GM21576 (cell line): Measurements from ENCODE around the gene AMY2B.
A peak's percentile ranks its signal among the peaks of the same experiment; 100 is the strongest.
"Not testable (repeated sequence)": the region's sequence is repeated elsewhere in the genome, so short reads cannot be mapped to it uniquely, and the experiment has no call there.

Experiments used
- ATAC-seq: cut with Tn5 transposase; IDR thresholded peaks from one replicate; pipeline ENCODE4 v1.9.1; 2021; ENCODE audit warnings: mild to moderate bottlenecking, moderate library complexity; ENCODE audit not compliant: unreplicated experiment

The AMY2B gene

GRCh38 chr1:103571289-103571688 lies at the start of gene AMY2B:
TSS of gene AMY2B (plus strand) at chr1:103571589. CDS start at chr1:103571603, 14 bp downstream.
- ATAC-seq: not testable (repeated sequence)

- no peak for ATAC-seq
These were observed 48.0 kb upstream of the AMY2B start for GRCh38 chr1:103523346-103523745.

- peak; percentile 49 for ATAC-seq
These were observed 46.2 kb upstream of the AMY2B start for GRCh38 chr1:103525114-103525606.

DNA sequence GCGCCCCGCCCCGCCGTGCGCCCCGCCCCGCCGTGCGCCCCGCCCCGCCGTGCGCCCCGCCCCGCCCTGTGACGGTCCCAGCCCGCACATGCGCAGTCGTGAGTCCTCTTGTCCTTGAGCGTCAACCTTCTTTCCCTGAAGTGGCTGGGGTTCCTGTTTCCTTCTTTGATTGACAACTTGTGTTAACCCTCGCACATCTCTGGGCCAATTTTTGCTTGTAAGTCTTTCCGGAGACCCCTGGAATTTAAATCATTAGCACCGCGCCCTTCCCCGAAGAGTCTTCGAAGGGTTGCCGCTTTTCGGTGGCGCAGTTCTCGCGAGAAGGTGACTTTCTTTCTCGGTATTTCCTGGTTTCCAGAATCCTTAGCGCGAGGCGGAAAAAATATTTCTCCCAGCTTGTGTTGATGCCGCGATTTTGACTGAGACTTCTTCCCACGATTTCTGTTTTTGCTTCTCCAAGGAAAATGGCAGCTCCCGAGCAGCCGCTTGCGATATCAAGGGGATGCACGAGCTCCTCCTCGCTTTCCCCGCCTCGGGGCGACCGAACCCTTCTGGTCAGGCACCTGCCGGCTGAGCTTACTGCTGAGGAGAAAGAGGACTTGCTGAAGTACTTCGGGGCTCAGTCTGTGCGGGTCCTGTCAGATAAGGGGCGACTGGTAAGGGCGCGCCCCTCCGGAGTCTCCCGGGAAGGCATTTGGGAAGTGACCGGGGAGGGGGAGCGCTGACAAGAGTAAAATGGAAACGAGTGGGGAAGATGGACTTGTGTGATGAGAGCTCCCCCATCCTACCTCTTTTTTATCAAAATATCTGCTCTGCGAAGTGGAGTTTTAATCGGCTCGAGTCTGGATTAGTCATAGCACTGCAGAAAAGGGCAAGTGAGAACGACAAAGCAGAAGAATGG lies 45.5 kb upstream of the AMY2B start, which contains the start of gene RNPC3:
Gene RNPC3 (plus strand): TSS at position 93 of the 901 bp plus-strand sequence. CDS start 372 bp downstream, at position 465.
- ATAC-seq: peak; percentile 80

DNA sequence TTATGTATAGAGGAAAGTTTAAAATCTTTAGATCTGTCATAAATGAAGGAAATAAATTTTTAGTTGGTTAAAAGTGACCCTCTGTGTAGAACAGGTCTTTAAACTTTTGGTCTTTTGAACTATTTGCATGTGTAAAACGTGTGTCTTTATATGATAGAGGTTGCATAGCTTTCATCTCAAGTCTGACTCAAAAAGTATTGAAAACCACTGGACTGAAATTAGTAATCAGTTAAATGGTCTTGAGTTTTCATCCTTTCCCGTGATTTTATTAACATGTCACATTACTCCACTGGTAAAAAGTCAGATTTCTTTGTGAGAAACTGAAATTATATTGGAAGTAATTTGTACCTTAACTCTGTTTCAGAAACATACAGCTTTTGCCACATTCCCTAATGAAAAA lies 44.1 kb upstream of the AMY2B start:
- ATAC-seq: no peak

- no peak for ATAC-seq
These were observed 41.6 kb upstream of the AMY2B start for GRCh38 chr1:103529746-103530145.

GRCh38 chr1:103538226-103538625 lies 33.2 kb upstream of the AMY2B start:
- ATAC-seq: no peak

GRCh38 chr1:103541431-103541830 lies 30.0 kb upstream of the AMY2B start:
- no peak for ATAC-seq

DNA sequence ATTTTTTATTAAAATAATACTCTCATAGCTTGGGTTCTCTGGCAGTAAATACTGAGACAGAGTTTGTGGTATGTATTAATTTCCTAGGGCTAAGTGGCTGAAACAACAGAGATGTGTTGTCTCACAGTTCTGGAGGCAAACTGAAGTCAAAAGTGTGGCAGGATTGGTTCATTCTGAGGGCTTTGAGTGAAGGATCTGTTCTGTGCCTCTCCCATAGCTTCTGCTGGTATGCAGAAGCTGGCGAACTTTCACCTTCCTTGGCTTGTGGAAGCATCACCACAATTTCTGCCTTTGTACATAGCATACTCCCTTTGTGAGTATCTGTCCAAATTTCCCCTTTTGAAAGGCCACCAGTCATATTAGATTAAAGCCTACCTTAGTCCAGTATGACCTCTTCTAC lies 24.9 kb upstream of the AMY2B start:
- ATAC-seq: no peak

DNA sequence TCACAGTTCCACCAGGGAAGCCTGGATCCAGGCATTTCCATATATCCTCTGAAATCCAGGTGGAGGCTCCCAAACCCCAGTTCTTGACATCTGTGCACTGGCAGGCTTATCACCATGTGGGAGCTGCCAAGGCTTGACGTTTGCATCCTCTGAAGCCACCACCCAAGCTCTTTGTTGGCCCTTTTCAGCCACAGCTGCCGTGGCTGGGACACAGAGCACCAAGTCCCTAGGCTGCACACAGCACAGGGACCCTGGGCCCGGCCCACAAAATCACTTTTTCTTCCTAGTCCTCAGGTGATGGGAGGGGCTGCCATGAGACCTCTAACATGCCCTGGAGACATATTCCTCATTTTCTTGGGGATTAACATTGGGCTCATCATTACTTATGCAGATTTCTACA lies 23.5 kb upstream of the AMY2B start:
- no peak for ATAC-seq

DNA sequence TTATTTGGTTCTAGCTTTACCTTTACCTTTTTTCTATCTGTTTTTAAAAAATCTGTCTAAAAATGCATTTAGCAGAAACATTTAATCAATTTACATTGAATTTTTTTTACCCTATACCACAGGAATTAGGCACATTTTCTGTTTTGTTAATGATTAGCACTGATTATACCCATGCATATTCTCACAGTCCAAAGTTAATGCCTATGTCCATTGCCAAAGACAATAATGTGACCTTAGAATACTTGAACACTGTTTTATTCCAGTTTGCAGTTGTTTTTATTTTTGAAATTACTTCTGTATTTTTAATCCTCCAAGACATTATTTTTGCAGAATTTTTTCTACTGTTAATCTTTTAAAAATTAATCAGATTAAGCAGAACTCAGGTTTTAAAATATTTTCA lies 11.0 kb upstream of the AMY2B start:
- no peak for ATAC-seq

- ATAC-seq: not testable (repeated sequence)
These were observed 10.3 kb upstream of the AMY2B start for GRCh38 chr1:103561124-103561523.

DNA sequence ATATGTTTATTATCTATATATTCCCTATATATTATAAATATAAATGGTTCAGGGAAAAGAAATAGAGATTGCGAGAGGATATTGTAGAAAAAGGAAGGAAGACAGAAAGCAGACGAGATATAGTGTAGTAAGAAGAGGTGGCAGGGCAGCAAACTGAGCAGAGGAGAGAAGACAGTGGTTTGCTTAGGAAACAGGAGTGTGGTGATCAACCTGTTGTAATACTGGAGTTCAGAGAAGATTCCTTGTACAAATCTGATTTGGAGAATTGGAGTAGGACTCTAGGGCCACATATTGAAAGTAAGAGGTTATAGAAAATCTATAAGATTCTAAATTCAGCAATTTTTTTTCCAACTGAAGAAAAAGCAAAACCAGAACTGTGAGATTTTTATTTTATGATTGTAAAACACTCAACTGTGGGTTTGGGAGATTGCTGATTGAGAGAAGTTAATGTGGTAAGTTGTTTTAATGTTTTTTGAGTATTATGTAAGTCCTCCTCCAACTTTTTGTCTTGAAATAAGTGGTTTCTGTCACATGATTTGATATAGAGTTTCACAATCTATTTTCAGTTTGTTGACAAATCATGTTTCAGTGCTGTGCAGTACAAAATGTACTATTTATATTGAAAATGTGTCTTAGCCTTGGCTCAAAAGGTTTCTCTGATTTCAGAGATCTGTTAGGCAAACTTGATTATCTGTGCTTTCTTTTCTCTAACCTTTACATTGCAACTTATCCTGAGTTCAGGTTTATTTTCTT lies 9.6 kb upstream of the AMY2B start:
- peak; percentile 96 for ATAC-seq

DNA sequence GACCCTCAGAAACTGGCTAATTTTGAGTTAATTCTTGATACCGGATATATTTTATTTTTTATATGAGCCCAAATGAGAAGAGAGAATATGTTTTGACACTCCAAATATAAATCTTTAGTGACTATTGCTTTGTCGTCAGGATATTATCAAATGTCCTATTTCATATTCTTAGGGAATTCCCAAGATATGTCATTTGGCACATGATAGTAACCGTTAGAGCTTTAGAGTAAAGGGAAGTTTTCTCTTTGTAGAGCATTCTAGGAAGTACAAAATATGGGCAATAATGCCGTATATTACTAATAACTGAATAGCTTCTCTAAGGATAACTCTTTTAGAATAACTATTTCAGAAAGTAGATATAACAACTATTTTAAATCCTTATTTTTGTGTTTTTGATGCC lies 8.3 kb upstream of the AMY2B start:
- no peak for ATAC-seq

GRCh38 chr1:103569493-103569892 lies 1.9 kb upstream of the AMY2B start:
- ATAC-seq: no peak

- no peak for ATAC-seq
These were observed 4.7 kb downstream of the AMY2B start for GRCh38 chr1:103576065-103576464.

DNA sequence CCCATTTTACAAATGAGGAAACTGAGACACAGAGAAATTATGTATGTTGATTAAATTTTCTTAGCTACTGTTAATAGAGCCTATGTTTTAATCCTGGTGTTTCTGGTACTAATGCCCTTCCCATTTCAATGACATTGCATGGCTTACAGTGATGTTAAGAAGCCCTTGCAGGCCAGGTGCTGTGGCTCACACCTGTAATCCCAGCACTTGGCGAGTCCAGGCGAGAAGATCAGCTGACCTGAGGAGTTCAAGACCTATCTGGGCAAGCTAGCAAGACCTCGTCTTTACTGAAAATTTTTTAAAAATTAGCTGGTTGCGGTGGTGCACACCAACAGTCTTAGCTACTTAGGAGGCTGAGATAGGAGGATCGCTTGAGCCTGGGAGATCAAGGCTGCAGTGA lies 5.4 kb downstream of the AMY2B start:
- not testable (repeated sequence) for ATAC-seq

DNA sequence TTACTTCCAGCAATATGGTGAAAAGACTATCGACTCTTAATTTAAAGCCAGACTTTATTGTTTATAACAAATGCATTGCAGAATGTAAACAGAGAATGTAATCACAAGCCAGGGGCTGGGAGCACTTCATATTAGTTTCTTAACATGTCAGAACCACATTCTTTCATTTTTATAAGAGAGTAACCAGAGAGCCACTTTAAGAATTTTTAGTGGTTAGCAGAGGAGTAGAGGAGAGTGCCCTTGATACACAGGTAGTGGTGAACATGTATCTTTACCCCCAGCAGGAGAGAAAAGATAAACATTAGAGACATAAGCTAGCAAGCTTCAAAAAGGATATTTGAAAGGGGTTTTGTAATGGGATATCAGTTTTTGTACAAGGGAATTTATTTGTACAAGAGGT lies 11.1 kb downstream of the AMY2B start:
- ATAC-seq: no peak

DNA sequence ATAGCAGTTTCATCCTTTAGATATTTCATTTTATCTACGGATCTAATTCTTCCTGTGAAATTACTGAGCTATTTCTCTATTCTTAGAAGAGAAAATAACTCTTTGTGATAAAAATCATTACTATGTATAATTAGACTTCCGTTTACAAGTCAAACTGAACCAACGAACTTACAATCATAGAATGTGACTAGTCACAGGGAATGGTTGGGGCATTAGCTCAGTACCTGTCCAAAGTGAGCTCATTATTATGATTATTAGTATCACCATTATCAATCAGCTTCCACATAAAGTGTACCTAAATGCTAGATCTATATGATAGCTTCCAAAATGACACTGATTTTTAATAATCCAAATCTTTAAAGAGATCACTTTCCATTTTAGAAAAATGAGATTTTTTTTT lies 12.5 kb downstream of the AMY2B start:
- ATAC-seq: no peak

DNA sequence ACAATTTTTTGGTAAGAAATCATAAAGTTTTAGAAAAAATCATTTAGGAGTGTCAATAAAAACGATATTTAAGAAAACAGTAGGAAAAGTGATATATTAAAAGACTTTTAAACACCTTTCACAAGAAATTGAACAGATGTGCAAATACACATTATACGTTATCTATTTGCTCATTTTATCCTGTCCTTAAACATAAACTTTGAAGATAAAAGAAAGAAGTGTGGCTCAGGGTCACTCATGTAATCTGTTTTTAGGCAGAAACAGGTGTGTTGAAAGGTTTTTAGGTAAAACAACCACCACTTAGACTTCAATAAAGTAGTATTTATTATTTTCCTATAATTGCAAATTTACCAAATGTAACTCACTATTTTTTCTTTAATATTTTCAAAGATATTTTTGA lies 13.1 kb downstream of the AMY2B start:
- no peak for ATAC-seq

- not testable (repeated sequence) for ATAC-seq
These were observed 31.4 kb downstream of the AMY2B start for GRCh38 chr1:103602740-103603139.

DNA sequence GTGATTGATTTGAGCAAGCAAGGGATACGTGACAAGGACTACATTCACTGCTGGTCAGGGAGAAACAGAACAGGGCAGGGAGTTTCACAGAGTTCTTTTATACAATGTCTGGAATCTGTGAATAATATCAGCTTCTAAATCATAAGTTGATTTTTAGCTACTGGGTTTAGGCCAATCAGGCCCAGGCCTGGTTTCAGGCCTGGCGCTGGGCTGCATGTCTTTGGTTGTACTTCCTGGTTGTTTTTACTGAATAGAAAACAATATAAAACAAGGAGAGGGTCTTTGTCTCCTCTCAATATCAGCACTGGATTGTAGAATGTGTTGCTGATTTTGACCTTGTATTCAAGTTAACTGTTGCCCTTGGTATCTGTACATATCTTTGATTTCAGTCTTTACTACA lies 45.0 kb downstream of the AMY2B start:
- ATAC-seq: no peak
